Osteocyte (in vitro differentiated cells): Measurements from ENCODE around the gene VPS13D. TPM values are rescaled to one million over a fixed set of nuclear protein-coding genes. Genes with fewer than 3 reads are reported as not detected.

Experiments used
- DNase-seq: peaks from one replicate; pipeline ENCODE4 v3.0.0; 2021; ENCODE audit warnings: mixed read lengths; ENCODE audit not compliant: unreplicated experiment; ENCODE audit errors: extremely low spot score
- H3K27ac Mint-ChIP-seq: one replicate; pipeline ENCODE4 v1.8.0; 2021; ENCODE audit warnings: mild to moderate bottlenecking, mixed read lengths; ENCODE audit not compliant: unreplicated experiment
- H3K27me3 Mint-ChIP-seq: one replicate; pipeline ENCODE4 v1.8.0; 2021; ENCODE audit warnings: mixed read lengths; ENCODE audit not compliant: unreplicated experiment
- H3K36me3 Mint-ChIP-seq: one replicate; pipeline ENCODE4 v1.8.0; 2021; ENCODE audit warnings: mixed read lengths; ENCODE audit not compliant: unreplicated experiment
- H3K4me1 Mint-ChIP-seq: one replicate; pipeline ENCODE4 v1.8.0; 2021; ENCODE audit warnings: mixed read lengths; ENCODE audit not compliant: unreplicated experiment
- H3K4me3 Mint-ChIP-seq: one replicate; pipeline ENCODE4 v1.8.0; 2021; ENCODE audit warnings: mild to moderate bottlenecking, moderate library complexity, mixed read lengths; ENCODE audit not compliant: unreplicated experiment
- H3K9me3 Mint-ChIP-seq: one replicate; pipeline ENCODE4 v1.8.0; 2021; ENCODE audit warnings: mixed read lengths; ENCODE audit not compliant: unreplicated experiment
- CTCF ChIP-seq: fragments of 200-600 bp; sonication (generic); IDR thresholded peaks from 2 replicates; pipeline ENCODE4 v1.5.0; 2021; ENCODE audit warnings: antibody characterized with exemption, mild to moderate bottlenecking, moderate library complexity
- total RNA-seq: library from RNA; stranded (reverse); gene quantifications from 2 replicates; pipeline ENCODE4 v1.2.1, GENCODE V29; 2021

VPS13D gene
- total RNA-seq, 1 donor from 2014 or later: 41.1 TPM

- H3K36me3 Mint-ChIP-seq: peaks cover 20% of the 10 kb centered on the region
- no peak for TF ChIP-seq CTCF
- peak overlapping the region; percentile 36 for H3K27ac Mint-ChIP-seq
- DNase-seq: no peak
- H3K9me3 Mint-ChIP-seq: no peaks in the 10 kb centered on the region
- no peaks in the 10 kb centered on the region for H3K27me3 Mint-ChIP-seq
- H3K4me3 Mint-ChIP-seq: no peak overlapping the region
- H3K4me1 Mint-ChIP-seq: peaks cover 57% of the 10 kb centered on the region
Measured at GRCh38 chr1:12464598-12465056, 234.8 kb downstream of the VPS13D start.

GRCh38 chr1:12465126-12465525 is 235.3 kb downstream of the VPS13D start:
- H3K27ac Mint-ChIP-seq: no peak overlapping the region
- H3K36me3 Mint-ChIP-seq: peaks cover 18% of the 10 kb centered on the region
- no peak for DNase-seq
- no peak for TF ChIP-seq CTCF
- H3K4me3 Mint-ChIP-seq: no peak overlapping the region
- no peaks in the 10 kb centered on the region for H3K9me3 Mint-ChIP-seq
- H3K4me1 Mint-ChIP-seq: peaks cover 52% of the 10 kb centered on the region
- H3K27me3 Mint-ChIP-seq: no peaks in the 10 kb centered on the region

GRCh38 chr1:12466816-12467215 is 237.0 kb downstream of the VPS13D start:
- Mint-ChIP-seq H3K27ac (no peak overlapping the region), H3K27me3 (no peaks in the 10 kb centered on the region), H3K4me1 (peaks cover 36% of the 10 kb centered on the region), H3K36me3 (peaks cover 18% of the 10 kb centered on the region), H3K4me3 (no peak overlapping the region), H3K9me3 (no peaks in the 10 kb centered on the region)
- TF ChIP-seq CTCF: no peak
- no peak for DNase-seq

- Mint-ChIP-seq H3K4me3 (no peak overlapping the region), H3K36me3 (peaks cover 23% of the 10 kb centered on the region), H3K9me3 (no peaks in the 10 kb centered on the region), H3K4me1 (peaks cover 29% of the 10 kb centered on the region), H3K27me3 (no peaks in the 10 kb centered on the region), H3K27ac (no peak overlapping the region)
- no peak for DNase-seq
- no peak for TF ChIP-seq CTCF
Measured at GRCh38 chr1:12467570-12468286, 237.9 kb downstream of the VPS13D start.

- TF ChIP-seq CTCF: no peak
- no peak overlapping the region for H3K27ac Mint-ChIP-seq
- no peak for DNase-seq
- H3K9me3 Mint-ChIP-seq: no peaks in the 10 kb centered on the region
- H3K4me1 Mint-ChIP-seq: peaks cover 23% of the 10 kb centered on the region
- no peaks in the 10 kb centered on the region for H3K27me3 Mint-ChIP-seq
- no peak overlapping the region for H3K4me3 Mint-ChIP-seq
- H3K36me3 Mint-ChIP-seq: peaks cover 28% of the 10 kb centered on the region
Measured at GRCh38 chr1:12468323-12468722, 238.5 kb downstream of the VPS13D start.
